GM19468 (cell line): ENCODE measurements around the gene FREM1.

Experiments used
- ATAC-seq: cut with Tn5 transposase; IDR thresholded peaks from one replicate; pipeline ENCODE4 v1.9.1; 2021; ENCODE audit warnings: mild to moderate bottlenecking, moderate library complexity, moderate number of reproducible peaks; ENCODE audit not compliant: unreplicated experiment; ENCODE audit errors: extremely low read depth

Gene FREM1

GRCh38 chr9:14770592-14770991, 139.6 kb downstream of the FREM1 start:
- no peak for ATAC-seq

DNA sequence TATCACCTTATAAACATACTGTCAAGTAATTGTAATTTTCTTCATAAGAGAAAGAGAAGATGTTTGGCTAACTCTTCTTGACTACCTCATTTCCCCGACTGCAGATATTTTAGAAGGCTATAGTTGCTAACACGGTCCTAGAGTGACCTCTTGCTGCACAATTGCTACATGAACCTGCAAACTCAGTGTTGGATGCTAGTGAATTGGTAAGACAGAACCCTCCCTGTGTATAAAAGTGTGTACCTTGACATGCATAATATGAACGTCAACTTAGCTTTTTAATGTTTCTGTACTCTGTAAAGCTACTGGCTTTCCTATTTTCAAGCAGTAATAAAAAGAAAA, 141.0 kb downstream of the FREM1 start:
- no peak for ATAC-seq

DNA sequence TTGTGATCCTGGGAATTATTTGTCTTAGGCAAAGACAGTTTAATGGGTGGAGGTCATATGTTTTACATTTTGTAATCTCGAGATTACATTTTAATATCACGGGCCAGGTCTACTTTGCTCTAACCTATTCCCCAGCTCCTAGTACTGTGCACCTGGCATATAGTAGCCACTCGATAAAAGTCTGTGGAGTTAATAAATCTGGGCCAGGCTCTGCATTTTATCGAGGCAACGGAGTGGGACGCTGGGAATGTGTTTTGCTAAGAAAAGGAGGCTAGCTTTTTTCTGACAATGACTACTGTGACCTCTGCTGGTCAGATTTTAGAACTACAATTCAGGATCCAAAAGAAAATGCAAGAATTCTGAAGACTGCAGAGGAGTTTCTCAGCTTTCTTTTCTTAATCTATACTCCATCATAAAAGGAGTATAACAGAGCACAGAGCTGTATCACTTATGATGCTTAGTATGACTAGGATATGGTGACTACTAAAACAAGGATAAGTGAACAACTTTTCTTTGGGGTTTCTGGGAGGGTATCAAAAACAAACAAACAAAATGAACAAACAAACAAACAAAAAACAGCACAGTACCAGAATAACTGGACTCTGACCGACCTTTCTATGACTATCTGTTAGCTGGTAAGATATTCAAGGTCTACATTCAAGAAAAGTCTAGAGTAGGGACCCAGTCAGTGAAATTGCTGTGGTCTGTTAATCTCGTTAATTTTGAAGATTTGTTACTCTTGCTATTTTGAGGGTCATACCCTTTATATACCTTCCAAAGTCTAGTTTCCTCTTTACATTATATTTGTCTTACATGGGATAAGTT, 141.6 kb downstream of the FREM1 start:
- no peak for ATAC-seq

DNA sequence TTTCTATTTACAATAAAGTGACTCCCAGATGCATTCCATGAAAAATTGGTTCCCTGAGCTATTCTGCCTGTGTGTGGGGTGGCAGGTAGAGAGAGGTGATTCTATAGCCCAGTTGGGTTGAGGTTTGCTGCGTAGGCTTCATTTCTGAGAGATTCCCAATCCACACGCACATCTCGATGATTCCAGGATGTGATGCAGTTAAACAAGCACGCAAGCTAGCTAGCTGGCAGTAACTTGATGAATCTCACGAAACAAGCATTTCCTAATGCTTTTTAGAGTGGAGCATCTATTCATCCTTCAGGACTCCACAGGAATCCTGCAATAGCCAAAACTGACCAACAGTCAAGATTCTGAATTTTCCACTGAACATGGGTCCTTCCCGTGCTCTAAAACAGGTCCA, 143.9 kb downstream of the FREM1 start:
- ATAC-seq = no peak

DNA sequence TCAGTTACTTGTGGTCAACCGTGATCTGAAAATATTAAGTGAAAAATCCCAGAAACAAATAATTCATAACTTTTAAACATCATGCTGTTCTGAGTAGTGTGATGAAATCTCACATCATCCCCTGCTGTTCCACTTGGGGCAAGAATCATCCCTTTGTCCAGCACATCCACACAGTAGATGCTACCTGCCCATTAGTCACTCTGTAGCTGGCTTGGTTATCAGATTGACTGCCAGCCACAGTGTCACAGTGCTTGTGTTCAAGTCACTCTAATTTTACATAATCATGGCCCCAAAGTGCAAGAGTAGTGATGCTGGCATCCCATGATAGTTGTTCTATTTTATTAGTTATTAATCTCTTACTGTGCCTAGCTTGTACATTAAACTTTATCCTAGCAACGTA, 148.6 kb downstream of the FREM1 start:
- no peak for ATAC-seq

DNA sequence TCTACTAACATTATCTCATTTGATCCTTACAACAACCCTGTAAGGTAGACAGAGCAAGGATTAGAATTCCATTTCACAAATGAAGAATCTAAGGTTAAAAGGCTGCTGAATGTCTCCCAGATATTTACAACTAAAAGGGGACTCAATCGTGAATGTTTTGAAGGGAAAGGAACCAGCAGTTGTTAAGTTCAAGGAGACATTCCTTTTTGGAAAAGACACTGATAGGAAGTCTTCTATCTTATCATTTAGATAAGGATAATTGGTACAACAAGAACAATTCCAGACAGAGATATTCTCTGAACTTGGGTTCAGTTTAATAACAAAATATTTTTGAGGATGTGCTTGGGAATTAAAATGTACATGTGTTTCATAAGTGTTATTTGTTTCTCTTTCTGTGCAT, 150.2 kb downstream of the FREM1 start:
- no peak for ATAC-seq

DNA sequence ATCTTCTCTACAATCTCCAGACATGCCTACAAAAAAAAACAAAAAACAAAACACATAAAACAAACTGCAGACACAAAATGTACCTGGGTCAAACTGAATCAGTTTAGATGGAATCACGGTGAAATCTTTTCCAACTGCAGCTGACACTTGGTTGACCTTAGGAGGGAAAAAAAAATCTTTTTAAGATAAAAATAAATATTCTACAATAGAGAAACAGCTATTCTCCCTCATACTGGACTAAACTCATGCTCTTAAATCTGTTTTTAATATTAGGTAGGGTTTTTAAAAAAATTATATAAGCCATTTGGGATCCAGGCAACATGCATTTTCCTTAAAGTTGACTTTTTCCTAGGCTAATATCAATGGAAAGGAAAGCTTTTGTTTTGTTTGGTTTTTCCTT, 153.9 kb downstream of the FREM1 start:
- no peak for ATAC-seq

GRCh38 chr9:14752871-14753270, 157.4 kb downstream of the FREM1 start:
- ATAC-seq = peak; percentile 32

DNA sequence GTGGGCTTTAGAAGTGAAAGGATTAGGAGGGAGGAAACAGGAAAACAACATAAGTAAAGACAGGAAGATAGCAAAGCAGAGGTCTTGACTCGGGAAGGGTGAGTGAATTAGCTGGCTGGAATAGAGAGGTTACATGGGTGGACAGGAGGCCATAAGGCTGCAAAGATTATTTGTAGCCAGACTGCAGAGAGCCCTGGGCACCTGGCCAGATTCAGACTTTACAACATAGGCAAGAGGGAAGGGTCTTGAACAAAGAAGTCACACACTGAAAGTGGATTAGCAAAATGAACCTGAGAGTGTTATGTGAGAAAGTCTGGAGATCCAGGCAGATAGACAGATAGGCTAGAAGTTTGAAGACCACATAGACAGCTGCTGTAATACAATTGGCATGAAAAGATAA, 158.0 kb downstream of the FREM1 start:
- ATAC-seq = no peak

- ATAC-seq = no peak
Measured at GRCh38 chr9:14750821-14751220, 159.4 kb downstream of the FREM1 start.

- no peak for ATAC-seq
Measured at GRCh38 chr9:14749741-14750211, 160.5 kb downstream of the FREM1 start.

DNA sequence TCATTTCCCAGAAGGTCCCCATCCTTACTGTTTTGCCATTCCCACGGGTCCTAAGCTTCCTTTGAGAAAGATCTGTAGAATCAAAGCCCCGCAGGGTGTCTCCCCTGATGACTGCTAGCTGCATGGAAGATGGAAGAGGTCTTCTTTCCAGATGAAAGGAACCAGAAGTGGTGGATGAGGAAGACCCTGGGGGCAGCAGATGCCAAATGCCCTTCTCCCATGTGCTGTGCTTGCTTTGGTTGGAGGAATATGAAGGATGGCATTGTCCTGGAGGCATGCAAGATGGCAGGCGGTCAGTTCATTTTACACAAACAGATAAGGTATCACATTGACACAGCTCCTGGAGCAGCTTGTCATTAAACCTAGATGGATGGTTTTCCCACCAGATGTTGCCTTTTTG, 161.9 kb downstream of the FREM1 start:
- ATAC-seq = no peak

GRCh38 chr9:14747111-14747510, 163.1 kb downstream of the FREM1 start:
- no peak for ATAC-seq

- no peak for ATAC-seq
Measured at GRCh38 chr9:14746626-14747025, 163.6 kb downstream of the FREM1 start.

DNA sequence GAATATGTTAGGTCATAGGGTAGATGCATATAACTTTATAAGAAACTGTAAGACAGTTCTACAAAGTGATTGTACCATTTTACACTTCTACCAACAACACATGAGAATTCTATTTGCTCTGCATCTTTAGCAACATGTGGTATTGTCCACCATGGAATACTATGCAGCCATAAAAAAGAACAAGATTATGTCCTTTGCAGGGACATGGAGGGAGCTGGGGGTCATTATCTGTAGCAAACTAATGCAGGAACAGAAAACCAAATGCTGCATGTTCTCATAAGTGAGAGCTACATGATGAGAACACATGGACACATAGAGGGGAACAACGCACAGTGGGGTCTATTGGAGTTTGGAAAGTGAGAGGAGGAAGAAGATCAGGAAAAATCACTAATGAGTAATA, 165.5 kb downstream of the FREM1 start:
- ATAC-seq = no peak

DNA sequence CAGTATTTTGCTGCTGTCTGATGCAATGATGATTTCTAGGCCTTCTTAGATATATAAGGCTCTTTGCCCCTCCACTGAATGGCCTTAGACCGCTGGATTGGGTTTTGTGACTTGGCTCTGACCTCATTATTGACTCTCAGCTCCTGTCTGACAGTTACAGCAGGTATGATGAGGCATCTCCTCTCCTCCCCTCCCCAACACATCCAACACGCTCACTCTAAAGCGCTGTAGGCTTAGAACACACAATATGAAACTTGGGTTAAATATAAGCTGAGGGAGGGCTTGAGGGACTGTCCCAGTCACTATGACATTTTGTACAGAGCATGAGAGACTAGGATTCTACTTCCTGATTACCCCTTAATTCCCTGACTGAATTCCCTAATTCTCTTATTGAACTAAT, 168.9 kb downstream of the FREM1 start:
- peak; percentile 87 for ATAC-seq

GRCh38 chr9:14733133-14733532, 177.1 kb downstream of the FREM1 start:
- ATAC-seq = no peak

- no peak for ATAC-seq
Measured at GRCh38 chr9:14731294-14731981, 178.8 kb downstream of the FREM1 start.

- no peak for ATAC-seq
Measured at GRCh38 chr9:14730461-14730898, 179.7 kb downstream of the FREM1 start.

DNA sequence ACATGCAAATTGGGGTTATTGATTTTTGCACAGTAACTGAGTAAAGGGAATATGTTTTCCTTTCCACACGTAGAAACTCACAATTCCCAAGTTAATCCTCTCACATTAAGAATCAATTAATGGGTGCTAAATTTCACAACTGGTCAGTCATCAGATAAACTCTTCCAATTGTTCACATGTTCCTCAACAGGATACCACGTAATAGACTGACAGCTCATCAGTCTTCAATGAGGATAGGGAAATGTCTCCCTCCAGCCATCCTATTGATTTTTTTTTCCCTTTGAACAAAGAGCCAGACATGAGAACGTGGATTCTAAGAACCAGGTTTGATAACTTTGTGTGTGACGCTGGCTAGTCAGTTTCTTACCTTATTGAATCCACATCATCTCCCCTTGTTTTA, 186.9 kb downstream of the FREM1 start:
- ATAC-seq = no peak

DNA sequence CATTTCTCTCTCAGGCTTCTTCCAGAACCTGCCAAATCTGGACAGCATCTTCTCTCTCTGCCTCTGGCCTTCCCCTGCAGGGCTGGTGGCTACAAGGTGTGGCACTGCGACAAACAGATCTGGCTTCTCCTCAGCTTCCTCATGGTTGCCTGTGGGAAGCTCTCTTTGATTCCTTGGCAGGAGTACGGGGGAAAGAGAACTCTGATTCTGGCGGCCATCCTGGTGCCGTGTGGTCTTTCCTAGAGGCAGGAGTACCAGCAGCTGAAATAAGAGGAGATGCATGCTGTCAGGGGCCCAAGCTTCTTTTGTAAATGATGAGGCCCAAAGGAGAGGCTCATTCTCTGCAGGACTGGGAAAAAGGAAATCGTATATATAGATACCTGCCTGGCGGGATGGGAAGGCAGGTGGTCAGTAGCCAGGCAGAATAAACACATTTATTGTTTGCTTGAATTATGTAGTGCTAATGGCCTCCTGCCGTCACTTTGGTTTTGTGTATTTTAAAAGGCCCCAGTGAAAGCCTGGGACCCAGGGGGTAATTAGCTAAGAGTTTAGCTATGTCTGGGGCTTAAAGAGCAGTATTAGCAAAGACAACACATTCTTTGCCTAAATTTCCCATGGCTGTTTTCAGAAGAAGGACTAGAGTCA, 187.7 kb downstream of the FREM1 start, which contains the start of gene CER1:
Gene CER1 (minus strand): TSS at position 343 of the 645 bp plus-strand sequence. CDS start 61 bp downstream, at position 282.
- no peak for ATAC-seq
